Measurements from ENCODE around the gene OR7E24. TPM values are rescaled to one million over a fixed set of nuclear protein-coding genes. Genes with fewer than 3 reads are reported as not detected.

Gene OR7E24
- total RNA-seq, 1 donor from 2014 or later, result not detected

GRCh38 chr19:9295411-9295849, 44.7 kb downstream of the OR7E24 start:
- no peak for DNase-seq (ENCODE audit: low spot score in 2 of 2)
- no peaks in the 10 kb centered on the region for H3K4me1 ChIP-seq
- no peaks in the 10 kb centered on the region for H3K27me3 ChIP-seq
- no peak for TF ChIP-seq CTCF (IDR thresholded peaks at IDR 0.05)
- H3K9me3 ChIP-seq, result peaks cover 96 to 100% of the 10 kb centered on the region in 2 donors
- H3K27ac ChIP-seq, result no peak overlapping the region
- intact Hi-C loops (cut with DNase I), result loop anchor here (10.0 kb wide), 1 partner anchor 49 kb away; no protein-coding TSS in a partner anchor
- no peak overlapping the region for H3K4me3 ChIP-seq
- peaks cover 82 to 91% of the 10 kb centered on the region in 2 donors for H3K36me3 ChIP-seq

- Histone ChIP-seq H3K9me3 (peaks cover 96 to 100% of the 10 kb centered on the region in 2 donors), H3K27me3 (no peaks in the 10 kb centered on the region), H3K4me3 (peak overlapping the region in 1 of 2 donors; percentile 9), H3K4me1 (no peaks in the 10 kb centered on the region), H3K27ac (no peak overlapping the region), H3K36me3 (peaks cover 91 to 100% of the 10 kb centered on the region in 2 donors)
- intact Hi-C loops (cut with DNase I), result loop anchor here (10.0 kb wide), 1 partner anchor 48 kb away; no protein-coding TSS in a partner anchor
- no peak for DNase-seq (ENCODE audit: low spot score in 2 of 2)
- TF ChIP-seq CTCF (IDR thresholded peaks at IDR 0.05), result no peak
Observed at GRCh38 chr19:9296336-9296735, 45.6 kb downstream of the OR7E24 start.

Other genes with a start within 250 kb of the OR7E24 start
- 0.32 TPM for gene MUC16, start 240.5 kb upstream of the OR7E24 start, total RNA-seq
- not detected for gene OR1M1, start 163.9 kb upstream of the OR7E24 start, total RNA-seq
- not detected for gene OR7G2, start 143.5 kb upstream of the OR7E24 start, total RNA-seq
- gene OR7G1, start 135.2 kb upstream of the OR7E24 start, total RNA-seq, result not detected
- not detected for gene OR7G3, start 124.0 kb upstream of the OR7E24 start, total RNA-seq
- 22.0 TPM for gene ZNF317, start 110.5 kb upstream of the OR7E24 start, total RNA-seq
- not detected for gene OR7D2, start 72.0 kb upstream of the OR7E24 start, total RNA-seq
- not detected for gene OR7D4, start 31.3 kb upstream of the OR7E24 start, total RNA-seq
- gene ZNF699, start 58.9 kb downstream of the OR7E24 start, total RNA-seq, result 6.8 TPM
- gene ZNF559, start 73.2 kb downstream of the OR7E24 start, total RNA-seq, result 1.5 TPM
- not detected for gene ZNF177, start 112.1 kb downstream of the OR7E24 start, total RNA-seq
- gene ZNF266, start 184.6 kb downstream of the OR7E24 start, total RNA-seq, result 54.2 TPM
- gene ZNF560, start 247.7 kb downstream of the OR7E24 start, total RNA-seq, result not detected

All from ascending aorta (tissue), 2 donors.